HG03175 (cell line): ENCODE data around the gene PPM1L.
A peak's percentile ranks its signal among the peaks of the same experiment; 100 is the strongest.

Experiments used
- ATAC-seq: cut with Tn5 transposase; IDR thresholded peaks from one replicate; pipeline ENCODE4 v1.9.1; 2021; ENCODE audit warnings: mild to moderate bottlenecking, moderate library complexity; ENCODE audit not compliant: unreplicated experiment

PPM1L gene

DNA sequence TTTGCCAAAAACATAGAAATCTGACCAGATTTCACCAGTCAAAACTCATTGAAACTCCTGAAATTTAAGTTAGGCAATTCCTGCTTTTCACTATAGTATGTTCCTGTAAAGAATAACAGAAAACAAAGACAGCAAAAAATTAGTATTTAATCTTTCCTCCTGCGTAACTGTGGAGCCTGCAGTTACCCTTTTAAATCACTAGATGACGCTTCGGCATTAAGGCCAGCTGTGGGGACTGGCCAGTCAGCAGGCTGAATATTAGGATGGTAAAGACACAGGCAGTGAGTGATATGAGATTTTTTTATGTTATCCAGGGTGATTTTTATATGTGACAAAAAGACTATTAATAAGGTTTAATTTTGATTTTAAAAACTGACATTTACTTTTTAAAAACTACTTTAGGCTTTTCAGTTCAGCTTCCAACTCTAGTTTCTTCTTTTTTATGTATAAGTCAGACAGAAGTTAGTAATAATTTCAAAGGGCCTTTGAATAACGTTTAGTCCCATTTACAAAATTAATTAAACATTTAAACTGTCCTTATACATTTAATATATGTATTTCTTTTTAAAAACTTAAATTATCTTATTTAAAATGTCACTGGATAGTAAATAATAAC is 165.1 kb downstream of the PPM1L start:
- no peak for ATAC-seq

DNA sequence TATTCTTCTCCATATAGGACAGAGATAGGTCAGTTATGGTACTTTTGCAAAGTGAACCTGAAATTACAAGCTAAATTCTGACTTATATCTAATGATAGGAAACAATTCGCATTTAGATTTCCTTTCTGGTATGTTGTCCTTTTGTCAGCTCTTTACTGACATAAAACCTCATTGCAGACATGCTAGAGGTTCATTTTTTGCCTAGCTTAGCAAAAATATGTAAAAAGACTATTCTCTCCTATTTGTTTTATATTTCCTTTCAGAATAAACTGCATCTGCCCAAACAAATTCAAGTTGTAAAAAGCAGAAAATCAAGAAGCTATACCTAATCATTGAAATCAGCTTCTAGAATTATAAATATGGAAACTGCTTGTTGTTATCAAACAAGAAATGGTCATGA is 168.7 kb downstream of the PPM1L start:
- ATAC-seq: no peak

- ATAC-seq: no peak
Measured at GRCh38 chr3:160927620-160928019, 171.6 kb downstream of the PPM1L start.

DNA sequence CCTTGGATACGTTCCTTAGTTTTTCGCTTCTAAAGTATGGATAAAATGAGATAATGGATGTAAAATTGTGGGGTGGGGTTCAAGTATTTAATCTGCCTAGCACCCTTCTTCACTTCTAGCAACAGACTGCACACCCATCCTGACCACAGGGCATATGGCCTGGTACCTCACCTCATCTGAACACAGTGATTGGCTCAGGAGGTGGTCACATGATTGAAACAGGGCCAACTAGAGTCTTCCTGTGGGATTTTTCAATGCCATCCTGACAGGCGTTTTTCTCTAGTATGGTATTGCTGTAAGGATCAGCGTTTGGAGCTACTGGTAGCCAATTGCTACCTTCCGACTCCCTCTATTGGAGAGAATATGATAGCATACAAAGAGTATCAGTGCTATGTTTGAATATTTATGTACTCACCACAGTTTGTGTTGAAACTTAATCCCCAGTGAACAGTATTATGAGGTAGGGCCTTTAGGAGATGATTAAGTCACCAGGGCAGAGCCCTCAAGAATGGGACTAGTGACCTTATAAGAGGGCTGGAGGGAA is 172.2 kb downstream of the PPM1L start:
- ATAC-seq: no peak

GRCh38 chr3:160929595-160929994 is 173.6 kb downstream of the PPM1L start:
- no peak for ATAC-seq

- ATAC-seq: no peak
Measured at GRCh38 chr3:160931474-160931873, 175.4 kb downstream of the PPM1L start.

GRCh38 chr3:160935413-160936095 is 179.5 kb downstream of the PPM1L start:
- ATAC-seq: no peak

DNA sequence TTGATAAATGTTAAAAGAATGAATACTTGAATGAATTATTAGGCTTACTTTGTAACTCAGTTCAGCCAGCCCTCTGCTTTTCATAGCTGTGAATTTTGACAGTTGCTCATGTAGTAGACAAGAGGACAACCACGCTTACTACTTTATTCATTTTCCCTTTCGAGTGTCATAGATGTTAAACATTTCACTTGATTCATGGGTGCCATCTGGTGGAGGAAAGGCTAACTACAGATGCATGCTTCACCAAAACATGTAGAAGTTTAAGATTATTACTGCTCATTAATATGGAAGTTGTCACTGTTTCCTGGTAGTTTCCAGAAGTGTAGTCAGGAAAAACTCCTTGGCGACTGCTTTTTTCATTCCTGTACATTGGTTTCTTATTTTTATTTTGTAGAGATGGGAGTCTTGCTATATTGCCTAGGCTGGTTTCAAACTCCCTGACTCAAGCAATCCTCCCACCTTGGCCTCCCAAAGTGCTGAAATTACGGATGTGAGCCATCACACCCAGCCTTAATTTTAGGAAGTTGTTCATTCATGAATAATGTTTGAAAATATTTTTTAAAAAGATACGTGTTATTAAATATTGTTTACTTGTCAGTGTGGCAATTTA is 186.0 kb downstream of the PPM1L start:
- ATAC-seq: peak; percentile 93

- ATAC-seq: no peak
Measured at GRCh38 chr3:160943996-160944395, 188.0 kb downstream of the PPM1L start.

DNA sequence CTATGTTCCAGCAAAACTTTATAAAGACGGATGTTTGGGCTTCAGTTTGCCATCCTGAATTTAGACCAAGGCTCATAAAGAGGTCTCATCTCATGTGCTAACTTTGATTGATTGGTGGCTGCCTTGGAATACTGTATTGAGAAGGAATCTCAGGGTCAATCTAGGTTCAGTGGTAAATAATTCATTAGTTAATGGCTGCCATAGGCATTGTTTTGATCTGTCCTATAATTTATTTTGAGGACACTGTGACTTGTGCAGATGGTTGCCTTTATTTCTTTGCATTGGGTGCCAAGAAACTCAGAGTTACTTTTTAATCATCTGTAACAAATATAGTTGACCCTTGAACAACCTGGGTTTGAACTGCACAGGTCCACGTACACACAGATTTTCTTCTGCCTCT is 189.3 kb downstream of the PPM1L start:
- ATAC-seq: no peak

GRCh38 chr3:160948273-160948672 is 192.2 kb downstream of the PPM1L start:
- no peak for ATAC-seq

GRCh38 chr3:160949460-160949859 is 193.4 kb downstream of the PPM1L start:
- no peak for ATAC-seq

DNA sequence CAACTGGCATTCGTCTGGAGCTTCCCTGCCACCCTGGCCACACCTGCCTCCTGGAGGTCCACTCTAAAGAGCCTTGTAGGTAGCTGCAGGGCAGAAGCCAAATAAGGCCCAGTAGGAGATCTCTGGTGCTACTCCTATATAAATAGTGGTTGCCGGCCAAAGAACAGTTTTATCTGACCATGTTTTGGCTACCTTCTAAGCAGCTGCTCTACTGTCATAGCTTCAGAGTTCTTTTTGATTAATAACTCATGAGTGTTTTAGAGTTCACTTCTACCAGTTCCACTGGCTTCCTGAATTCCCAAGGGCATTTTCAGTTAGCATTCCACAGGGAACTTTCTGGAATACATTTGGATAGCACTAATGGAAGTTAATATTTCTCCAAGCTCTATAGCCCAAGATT is 194.5 kb downstream of the PPM1L start:
- no peak for ATAC-seq

DNA sequence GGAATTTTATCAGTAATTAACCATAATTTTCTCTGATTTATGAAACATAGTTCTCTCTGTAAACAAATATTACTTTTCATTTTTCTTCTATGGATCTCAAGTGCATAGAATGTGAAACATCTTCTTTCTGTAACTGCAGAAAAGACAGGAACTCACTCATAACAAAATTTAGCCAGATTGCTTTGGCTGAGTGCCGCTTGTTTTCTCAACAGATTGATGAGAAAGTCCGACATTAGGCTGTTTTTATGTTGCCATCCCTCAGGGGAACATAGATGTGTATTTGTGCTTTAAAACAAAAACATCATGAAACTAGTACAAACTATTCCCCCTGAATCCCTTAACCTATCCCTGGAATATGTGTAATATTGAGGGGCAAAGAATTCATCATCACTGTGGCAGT is 194.9 kb downstream of the PPM1L start:
- ATAC-seq: no peak

DNA sequence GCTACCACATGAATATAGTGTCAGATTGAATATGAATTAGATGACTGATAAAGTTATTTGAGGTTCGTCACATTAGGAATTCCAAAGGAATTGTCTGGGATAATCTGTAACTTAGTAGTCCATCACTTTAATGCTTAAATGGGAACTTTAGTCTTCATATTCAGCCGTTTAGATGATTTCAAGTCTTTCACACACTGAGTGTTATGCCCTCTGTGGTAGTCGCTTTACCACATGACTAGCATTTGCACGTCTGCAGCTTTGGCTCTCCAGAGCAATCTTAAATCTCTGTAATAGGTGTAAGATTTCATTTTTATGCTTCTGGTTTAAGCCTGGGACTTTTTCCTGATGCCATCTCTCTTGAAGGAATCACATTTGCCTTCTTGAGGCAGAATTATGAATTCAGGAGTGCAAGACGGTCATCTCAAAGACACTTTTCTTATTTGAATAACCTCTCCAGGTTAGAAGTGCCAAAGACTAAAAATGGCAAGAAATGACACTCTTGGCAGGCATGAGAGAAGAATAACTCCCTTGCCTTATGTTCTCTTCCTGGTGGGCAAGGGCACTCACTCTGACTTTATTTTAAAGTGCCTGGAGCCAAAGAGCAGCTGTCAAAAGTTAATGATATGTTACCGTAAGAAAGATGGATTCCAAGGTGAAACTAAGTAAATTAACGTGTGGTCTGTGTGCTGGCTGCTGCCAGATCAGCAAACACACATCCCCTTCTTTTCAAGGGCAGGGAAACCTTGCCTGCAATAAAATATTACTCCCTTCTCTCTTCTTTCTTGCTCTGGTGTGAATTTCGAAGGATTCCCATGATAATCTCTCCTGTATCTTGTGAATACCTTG is 195.8 kb downstream of the PPM1L start:
- ATAC-seq: no peak

- no peak for ATAC-seq
Measured at GRCh38 chr3:160953686-160954085, 197.7 kb downstream of the PPM1L start.

DNA sequence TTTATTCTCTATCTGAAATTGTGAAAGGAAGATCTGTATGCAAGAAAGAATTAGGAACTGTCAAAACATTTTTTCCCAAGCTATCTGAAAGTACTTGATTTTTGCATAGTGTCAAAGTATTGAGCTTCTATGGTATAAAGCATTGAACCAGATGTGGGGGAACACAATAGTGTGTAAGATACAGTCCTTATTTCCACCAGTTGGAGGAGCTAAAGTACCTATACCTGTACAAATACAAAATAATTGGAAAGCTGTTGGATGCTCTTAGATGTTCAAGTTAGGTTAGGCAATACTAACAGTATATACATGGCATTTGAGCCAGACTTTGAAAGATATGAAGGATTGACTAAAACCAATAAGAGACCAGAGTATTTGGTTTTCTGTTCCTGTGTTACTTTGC is 200.8 kb downstream of the PPM1L start:
- peak; percentile 80 for ATAC-seq

DNA sequence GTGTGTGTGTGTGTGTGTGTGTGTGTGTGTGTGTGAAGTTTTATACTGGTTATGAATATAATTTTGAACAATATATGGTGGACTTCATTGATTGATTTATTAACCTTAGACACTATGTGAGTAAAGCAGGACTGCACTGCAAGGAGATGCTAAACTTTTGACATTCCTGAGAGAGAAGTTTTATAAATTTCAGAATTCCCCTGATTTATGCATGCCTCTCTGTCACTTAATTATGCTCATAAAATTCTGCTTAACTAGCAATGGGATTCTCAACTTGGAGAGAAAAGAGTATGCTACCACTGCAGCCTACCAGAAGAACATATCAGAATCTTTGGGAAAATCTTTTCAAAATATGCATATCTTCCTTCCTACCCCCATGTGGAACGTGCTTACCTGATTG is 204.5 kb downstream of the PPM1L start:
- no peak for ATAC-seq

DNA sequence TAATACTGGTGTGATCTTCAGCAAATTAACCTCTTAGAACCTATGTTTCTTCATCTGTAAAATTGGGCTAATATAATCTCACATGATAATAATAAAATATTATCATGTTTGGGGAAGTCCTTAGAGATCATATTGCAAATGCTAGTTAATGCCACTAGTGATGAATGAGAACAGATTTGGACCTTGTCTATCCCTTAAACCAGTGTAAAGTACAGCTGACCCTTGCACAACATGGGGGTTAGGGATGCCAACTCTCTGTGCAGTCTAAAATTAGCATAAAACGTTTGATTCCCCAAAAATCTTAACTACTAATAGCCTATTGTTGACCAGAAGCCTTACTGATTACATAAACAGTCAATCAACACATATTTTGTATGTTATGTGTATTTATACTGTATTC is 207.9 kb downstream of the PPM1L start:
- no peak for ATAC-seq

- no peak for ATAC-seq
Measured at GRCh38 chr3:160968761-160969160, 212.7 kb downstream of the PPM1L start.

DNA sequence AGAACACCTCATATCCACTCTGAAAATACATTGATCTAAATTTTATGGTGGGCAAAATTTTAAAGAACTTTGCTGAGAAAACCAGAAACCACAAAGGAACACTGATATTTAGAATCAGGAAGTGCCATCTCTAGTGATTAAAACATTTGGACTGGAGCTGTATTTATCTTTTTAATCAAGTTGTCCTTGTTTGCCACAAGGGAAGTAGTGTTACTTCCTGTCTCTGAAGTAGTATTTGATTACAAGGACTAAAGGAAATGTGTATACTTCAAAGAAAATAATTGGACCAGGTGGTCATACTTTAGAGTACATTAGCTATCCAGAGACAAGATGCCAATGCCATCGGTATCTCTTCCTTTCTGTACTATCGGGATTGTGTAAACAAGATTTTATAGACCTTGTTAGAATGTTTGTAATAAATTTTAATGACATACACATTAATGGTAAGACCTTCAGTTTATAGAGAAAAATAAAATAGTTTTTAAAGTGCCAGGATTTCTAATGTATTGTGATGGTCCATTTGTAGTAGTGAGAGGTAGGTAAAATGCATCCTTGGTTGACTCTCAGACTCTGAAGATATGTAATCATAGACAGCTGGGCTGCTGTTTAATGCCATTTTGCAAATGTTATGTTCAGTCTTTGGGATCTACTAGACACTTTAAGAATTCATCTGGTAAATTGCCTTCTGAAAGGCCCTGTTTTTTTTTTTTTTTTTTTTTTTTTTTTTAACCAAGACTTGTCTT is 217.2 kb downstream of the PPM1L start:
- no peak for ATAC-seq
